Stomach smooth muscle (tissue), 2 donors: ENCODE measurements around the gene PALMD.

Source experiments
- H3K27ac ChIP-seq: one replicate; pipeline ENCODE4 v1.7.0; 2013; ENCODE audit warnings: mild to moderate bottlenecking, low read length, inconsistent platforms
- H3K27me3 ChIP-seq, 2 donors: one replicate each; pipeline ENCODE4 v1.7.0; 2013; ENCODE audit warnings: low read length in 2 of 2; ENCODE audit not compliant: insufficient read depth in 2 of 2, control insufficient read depth in 1 of 2
- H3K36me3 ChIP-seq, 2 donors: one replicate each; pipeline ENCODE4 v1.7.0; 2013; ENCODE audit warnings: low read length in 2 of 2; ENCODE audit not compliant: control insufficient read depth in 2 of 2, insufficient read depth in 2 of 2
- H3K4me1 ChIP-seq: one replicate; pipeline ENCODE4 v1.7.0; 2013; ENCODE audit warnings: low read length; ENCODE audit not compliant: control insufficient read depth, insufficient read depth
- H3K4me3 ChIP-seq, 2 donors: one replicate each; pipeline ENCODE4 v1.7.0; 2013; ENCODE audit warnings: low read length in 2 of 2
- H3K9ac ChIP-seq, 2 donors: one replicate each; pipeline ENCODE4 v1.7.0; 2013; ENCODE audit warnings: low read length in 2 of 2, mild to moderate bottlenecking in 1 of 2
- H3K9me3 ChIP-seq, 2 donors: one replicate each; pipeline ENCODE4 v1.7.0; 2013; ENCODE audit warnings: low read length in 2 of 2; ENCODE audit not compliant: control insufficient read depth in 2 of 2
- donor health status: healthy.
- donor health status: Pancreatic carcinoma.

Gene PALMD

DNA sequence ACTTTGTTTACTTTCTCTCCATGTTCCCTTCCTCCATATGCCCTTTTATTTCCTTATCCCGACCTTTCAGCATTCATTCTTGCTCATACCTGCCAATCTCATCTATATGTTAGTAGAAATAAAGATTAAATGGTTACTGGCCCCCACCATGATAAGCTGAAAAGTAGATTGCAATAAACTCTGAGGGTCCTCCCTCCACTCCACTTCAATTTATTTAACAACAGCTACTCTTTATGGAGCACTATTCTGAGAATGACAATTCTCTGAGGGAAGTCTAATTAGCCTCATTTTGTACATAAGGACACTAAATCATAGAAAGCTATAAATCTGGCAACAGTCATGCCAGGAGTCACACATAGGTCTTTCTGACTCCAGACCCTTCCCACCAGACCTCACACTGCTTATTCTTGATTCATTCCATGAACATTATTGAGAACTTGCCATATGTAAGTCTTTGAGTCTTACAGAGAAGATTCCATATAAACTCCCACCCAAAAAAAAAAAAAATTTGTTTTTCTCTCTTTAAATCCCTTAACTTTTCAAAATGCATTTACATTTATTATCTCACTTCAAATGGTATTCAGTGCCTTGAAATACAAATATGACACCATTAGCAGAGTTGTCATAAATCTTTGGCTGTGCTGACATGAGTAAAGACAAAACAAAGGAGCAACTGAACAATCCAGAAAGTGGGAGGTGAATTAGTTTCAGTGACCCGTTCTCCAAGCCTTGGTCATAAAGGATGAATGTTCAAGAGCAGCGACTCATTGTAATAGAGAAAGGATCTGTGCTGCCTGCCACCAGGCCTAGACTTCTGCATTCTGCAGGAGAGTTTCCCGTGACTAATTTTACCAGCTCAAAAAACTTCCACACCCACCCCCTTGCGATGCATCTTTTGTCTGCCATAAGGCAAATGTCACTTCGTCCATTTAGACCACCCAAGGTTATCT is 28.5 kb downstream of the PALMD start:
- Histone ChIP-seq H3K36me3 (no peaks in the 10 kb centered on the region), H3K9ac (no peak overlapping the region), H3K27ac (no peak overlapping the region), H3K4me1 (no peaks in the 10 kb centered on the region), H3K9me3 (no peaks in the 10 kb centered on the region), H3K4me3 (no peak overlapping the region), H3K27me3 (no peaks in the 10 kb centered on the region)

DNA sequence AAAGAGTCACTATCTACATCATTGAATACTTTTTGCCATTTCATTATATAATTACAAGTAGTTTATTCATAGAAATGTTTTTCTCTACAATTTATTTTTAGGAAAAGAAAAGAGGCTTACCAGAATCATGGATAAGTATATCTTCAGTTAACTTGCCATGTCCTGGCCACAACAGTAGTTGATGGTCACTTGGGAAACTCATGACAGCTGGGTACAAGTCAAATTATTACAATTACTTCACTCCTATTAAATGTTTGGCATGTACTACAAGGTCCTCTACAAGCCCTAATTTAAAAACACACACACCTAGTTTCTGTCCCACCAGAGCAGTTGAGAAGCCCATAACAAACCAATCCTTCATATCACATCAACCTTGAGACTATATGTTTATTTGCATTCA is 29.4 kb downstream of the PALMD start:
- Histone ChIP-seq H3K9ac (no peak overlapping the region), H3K27me3 (no peaks in the 10 kb centered on the region), H3K36me3 (no peaks in the 10 kb centered on the region), H3K9me3 (no peaks in the 10 kb centered on the region), H3K27ac (no peak overlapping the region), H3K4me1 (no peaks in the 10 kb centered on the region), H3K4me3 (no peak overlapping the region)

DNA sequence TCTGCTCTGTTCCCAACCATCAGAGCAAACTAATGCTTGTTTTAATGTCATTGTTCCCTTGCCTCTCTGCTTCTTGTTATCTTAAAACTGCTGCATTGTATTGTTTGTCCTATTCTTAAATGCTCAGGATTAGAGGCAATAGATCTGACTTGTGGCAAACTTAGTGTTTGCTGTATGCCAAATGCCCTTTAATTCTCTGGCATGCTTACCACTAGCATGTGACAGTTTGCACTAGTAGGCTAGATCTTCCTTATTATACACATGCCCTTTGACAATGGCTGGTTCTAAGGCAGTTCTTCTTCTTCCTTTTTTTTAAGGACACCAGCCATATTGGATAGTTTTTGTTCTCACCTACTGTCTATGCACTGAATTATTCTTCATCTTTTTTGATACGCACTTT is 30.1 kb downstream of the PALMD start:
- Histone ChIP-seq H3K27me3 (no peaks in the 10 kb centered on the region), H3K27ac (no peak overlapping the region), H3K9ac (no peak overlapping the region), H3K36me3 (no peaks in the 10 kb centered on the region), H3K4me3 (no peak overlapping the region), H3K4me1 (no peaks in the 10 kb centered on the region), H3K9me3 (no peaks in the 10 kb centered on the region)

DNA sequence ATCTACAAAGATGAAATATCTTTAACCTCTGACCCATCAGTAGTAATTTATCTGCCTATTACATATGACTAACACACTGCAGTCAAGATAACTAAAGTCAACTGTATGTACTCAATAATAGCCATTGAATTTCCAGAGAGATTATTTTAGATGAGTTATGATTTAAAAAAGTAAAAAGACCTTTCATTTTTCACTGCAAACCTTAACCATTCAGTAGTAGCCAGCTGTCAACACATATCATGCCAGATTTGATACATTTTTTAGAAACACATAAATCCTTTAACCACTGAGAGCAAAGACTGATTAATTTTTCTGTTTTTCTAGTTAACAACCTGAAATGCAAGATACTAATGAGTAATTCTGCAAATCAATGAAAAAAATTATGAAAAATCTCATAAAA is 31.0 kb downstream of the PALMD start:
- Histone ChIP-seq H3K4me1 (no peaks in the 10 kb centered on the region), H3K4me3 (no peak overlapping the region), H3K27me3 (no peaks in the 10 kb centered on the region), H3K9ac (no peak overlapping the region), H3K36me3 (no peaks in the 10 kb centered on the region), H3K9me3 (no peaks in the 10 kb centered on the region), H3K27ac (no peak overlapping the region)

DNA sequence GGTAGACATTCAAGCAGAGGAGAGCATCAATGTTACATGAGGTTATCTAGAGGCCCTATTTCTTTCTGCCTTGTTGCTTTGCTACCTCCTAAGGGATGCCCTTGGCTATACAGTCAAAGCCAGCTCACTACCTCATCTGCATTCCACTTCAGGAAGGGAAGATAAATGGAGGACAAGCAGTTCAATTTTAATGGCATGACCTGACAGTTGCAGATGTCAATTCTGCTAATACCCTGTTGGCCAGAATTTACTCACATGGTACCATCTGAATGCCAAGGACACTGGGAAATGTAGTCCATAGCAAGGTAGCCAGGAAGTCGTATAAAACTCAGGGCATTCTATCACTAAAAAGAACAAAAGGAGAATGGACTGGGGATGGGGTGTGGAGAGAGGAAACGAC is 31.5 kb downstream of the PALMD start:
- H3K27me3 ChIP-seq, result no peaks in the 10 kb centered on the region
- H3K4me3 ChIP-seq, result no peak overlapping the region
- H3K27ac ChIP-seq, result no peak overlapping the region
- no peak overlapping the region for H3K9ac ChIP-seq
- H3K9me3 ChIP-seq, result no peaks in the 10 kb centered on the region
- H3K36me3 ChIP-seq, result no peaks in the 10 kb centered on the region
- no peaks in the 10 kb centered on the region for H3K4me1 ChIP-seq

DNA sequence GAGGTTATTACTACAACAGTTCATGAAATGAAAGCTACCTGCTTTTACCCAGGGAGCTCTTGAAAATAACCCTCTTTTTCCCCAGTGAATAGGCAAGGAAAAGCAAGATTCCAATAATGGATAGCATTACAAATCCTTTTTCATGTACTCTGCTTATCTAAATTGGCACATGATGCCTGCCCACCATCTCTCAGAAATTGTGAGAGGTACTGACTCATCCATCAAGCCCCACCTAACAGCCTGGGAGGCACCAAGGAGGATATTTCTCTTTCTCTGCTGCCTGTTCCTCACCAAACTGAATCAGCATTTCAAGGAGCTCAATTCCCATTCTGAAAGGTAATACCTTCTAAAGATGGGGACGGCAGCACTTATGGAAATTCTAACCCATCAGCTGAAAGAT is 34.4 kb downstream of the PALMD start:
- Histone ChIP-seq H3K4me1 (no peaks in the 10 kb centered on the region), H3K9me3 (no peaks in the 10 kb centered on the region), H3K9ac (no peak overlapping the region), H3K4me3 (no peak overlapping the region), H3K27ac (no peak overlapping the region), H3K27me3 (no peaks in the 10 kb centered on the region), H3K36me3 (no peaks in the 10 kb centered on the region)

DNA sequence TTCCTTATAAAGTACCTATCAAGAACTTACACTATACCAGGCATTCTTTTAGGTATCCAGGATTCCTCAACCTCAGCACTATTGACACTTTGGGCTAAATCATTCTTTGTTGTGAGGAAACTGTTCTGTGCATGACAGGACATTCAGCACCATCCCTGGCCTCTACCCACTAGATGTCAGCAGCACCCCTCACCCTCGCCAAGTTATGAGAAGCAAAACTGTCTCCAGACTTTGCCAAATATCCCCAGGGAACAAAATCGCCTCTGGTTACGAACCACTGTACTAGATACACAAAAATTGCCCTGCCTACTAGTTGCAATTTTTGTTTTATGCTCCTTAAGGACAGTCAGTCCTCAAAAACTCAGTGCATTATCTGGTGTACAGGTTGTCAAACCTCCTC is 35.7 kb downstream of the PALMD start:
- no peaks in the 10 kb centered on the region for H3K27me3 ChIP-seq
- no peak overlapping the region for H3K27ac ChIP-seq
- H3K9ac ChIP-seq, result no peak overlapping the region
- no peaks in the 10 kb centered on the region for H3K4me1 ChIP-seq
- no peaks in the 10 kb centered on the region for H3K36me3 ChIP-seq
- no peak overlapping the region for H3K4me3 ChIP-seq
- no peaks in the 10 kb centered on the region for H3K9me3 ChIP-seq

DNA sequence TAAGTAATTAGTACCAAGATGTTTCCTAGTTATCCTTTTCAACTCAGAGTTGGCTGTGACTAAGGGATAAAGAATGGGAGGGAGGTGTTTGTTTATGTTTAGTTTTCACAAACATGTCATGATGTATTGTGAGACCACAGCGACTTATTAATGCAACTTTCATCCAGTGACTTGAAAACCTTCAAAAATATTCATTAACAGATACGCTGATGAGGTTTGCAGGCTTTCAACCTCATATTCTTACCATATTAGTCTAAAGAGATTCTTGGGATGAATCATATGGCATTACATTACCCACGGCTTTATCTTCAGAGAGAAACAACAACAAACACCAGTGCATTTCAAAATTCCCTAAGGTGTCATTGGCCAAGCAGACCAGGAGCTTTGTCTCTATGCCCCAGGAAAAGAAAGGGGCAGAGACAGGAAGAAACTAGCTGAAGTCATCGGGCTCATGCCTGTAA is 36.4 kb downstream of the PALMD start:
- no peaks in the 10 kb centered on the region for H3K4me1 ChIP-seq
- H3K9ac ChIP-seq, result no peak overlapping the region
- H3K36me3 ChIP-seq, result no peaks in the 10 kb centered on the region
- H3K27ac ChIP-seq, result no peak overlapping the region
- no peaks in the 10 kb centered on the region for H3K9me3 ChIP-seq
- H3K27me3 ChIP-seq, result no peaks in the 10 kb centered on the region
- H3K4me3 ChIP-seq, result no peak overlapping the region

DNA sequence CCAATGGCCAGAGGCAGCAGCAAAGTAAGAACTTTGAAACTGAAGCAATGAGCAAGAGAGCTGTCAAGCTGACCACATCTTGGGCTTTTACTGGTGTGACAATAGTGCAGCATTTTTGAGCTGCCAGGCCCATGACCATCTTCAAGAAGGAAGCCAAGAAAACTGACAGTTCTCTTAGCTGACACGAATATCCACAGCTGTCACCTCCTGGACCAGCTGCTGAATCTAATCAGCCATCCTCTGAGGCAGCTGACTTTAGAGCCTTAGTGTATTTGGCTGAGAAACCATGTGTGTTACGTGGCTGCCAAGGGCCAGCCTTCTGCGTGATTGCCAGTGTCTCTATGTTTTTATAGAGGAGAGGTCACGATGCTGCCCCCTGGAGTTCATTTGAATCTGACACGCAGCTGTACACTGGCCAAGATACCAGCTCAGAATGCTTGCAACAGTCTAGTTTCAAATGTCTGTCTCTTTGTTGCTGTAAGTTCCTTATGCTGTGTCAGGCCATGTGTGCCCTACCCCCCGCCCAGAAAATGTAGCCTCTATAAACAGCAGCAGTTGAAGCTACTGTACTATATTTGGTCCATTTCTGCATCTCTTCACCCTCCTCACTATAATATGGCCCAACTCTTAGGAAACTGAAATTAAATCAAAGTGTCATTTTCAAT is 39.7 kb downstream of the PALMD start:
- Histone ChIP-seq H3K27me3 (no peaks in the 10 kb centered on the region), H3K4me1 (no peaks in the 10 kb centered on the region), H3K27ac (peak overlapping the region; percentile 7), H3K4me3 (no peak overlapping the region), H3K36me3 (no peaks in the 10 kb centered on the region), H3K9me3 (no peaks in the 10 kb centered on the region), H3K9ac (no peak overlapping the region)

DNA sequence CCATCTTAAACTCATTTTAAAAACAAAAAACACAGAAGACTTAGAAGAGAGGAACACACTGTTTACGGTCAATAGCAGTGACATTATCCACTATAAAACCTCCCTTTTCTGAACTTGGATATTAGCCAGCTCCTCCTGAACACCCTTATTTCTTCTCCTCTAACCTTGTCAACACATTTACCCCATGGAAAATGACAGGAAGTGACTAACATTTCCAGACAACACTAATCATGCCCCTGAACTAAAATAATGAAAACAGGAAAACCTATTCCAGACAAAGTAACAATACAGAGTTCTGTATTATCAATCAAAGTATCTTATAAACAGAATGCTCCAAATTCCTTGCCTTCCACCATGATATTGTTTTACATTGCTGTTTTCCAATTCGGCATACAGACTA is 45.3 kb downstream of the PALMD start:
- no peaks in the 10 kb centered on the region for H3K36me3 ChIP-seq

DNA sequence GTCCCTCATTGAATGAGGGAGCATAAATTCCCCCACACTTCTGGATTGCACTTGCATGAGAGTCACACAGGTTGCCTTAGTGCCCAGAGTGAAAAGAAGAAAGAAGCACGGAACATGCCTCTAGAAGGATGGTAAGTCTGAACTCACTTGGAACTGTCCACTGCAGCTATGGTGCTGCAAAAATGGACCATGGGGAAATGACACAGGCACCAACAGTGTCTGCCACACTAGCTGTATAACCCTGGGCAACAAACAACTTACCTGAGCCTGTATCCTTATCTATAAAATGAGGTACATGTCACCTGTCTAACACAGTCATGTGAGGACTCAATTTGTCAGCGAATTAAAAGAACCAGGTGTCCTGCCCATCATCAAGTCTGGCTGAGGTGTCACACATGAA is 50.7 kb downstream of the PALMD start:
- no peaks in the 10 kb centered on the region for H3K4me1 ChIP-seq
- H3K27ac ChIP-seq, result no peak overlapping the region
- no peaks in the 10 kb centered on the region for H3K36me3 ChIP-seq
- no peaks in the 10 kb centered on the region for H3K9me3 ChIP-seq
- H3K9ac ChIP-seq, result no peak overlapping the region
- H3K4me3 ChIP-seq, result no peak overlapping the region
- no peaks in the 10 kb centered on the region for H3K27me3 ChIP-seq

More for the DNA sequence above, 45.3 kb downstream of the PALMD start:
- no peaks in the 10 kb centered on the region for H3K9me3 ChIP-seq
- H3K4me3 ChIP-seq, result no peak overlapping the region
- no peak overlapping the region for H3K27ac ChIP-seq
- H3K4me1 ChIP-seq, result no peaks in the 10 kb centered on the region
- no peak overlapping the region for H3K9ac ChIP-seq
- H3K27me3 ChIP-seq, result no peaks in the 10 kb centered on the region
